ENCODE measurements around the gene SSBP1.

GRCh38 chr7:141693082-141693481, 45.1 kb upstream of the SSBP1 start:
- TF ChIP-seq POLR2A (IDR thresholded peaks at IDR 0.05; ENCODE audit: low read length) (no peak), GATA1 (IDR thresholded peaks at IDR 0.05; ENCODE audit: low read depth, low read length) (no peak)
